ENCODE measurements around the gene RNF168. TPM values are rescaled to one million over a fixed set of nuclear protein-coding genes. Genes with fewer than 3 reads are reported as not detected.

Gene RNF168
- total RNA-seq, 2 donors from 2014 or later: 37.3 to 48.4 TPM

DNA sequence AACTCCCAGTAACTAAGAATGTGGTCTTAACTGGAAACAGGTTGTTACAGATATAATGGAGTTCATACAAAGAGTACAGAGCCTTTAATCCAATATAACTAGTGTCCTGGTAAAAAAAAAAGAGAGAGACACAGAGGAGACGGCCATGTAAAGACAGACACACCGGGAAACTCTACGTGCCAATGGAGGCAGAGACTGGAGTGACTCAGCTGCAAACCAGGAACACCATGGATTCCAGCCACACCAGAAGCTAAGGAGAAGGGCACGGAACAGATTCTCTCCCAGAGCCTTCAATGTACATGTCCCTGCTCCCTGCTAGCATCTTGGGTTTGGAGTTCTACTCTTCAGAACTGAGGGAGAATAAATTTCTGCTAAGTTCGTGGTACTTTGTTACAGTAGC lies 4.5 kb downstream of the RNF168 start:
- H3K4me3 ChIP-seq (ENCODE audit: low read length): peak overlapping the region; percentile 95
- Mint-ChIP-seq H3K27me3 (ENCODE audit: insufficient read depth) (no peaks in the 10 kb centered on the region), H3K4me3 (peak overlapping the region; percentile 92), H3K4me1 (peaks cover 20% of the 10 kb centered on the region), H3K9me3 (no peaks in the 10 kb centered on the region), H3K36me3 (ENCODE audit: low read depth) (peaks cover 30% of the 10 kb centered on the region), H3K27ac (peak overlapping the region; percentile 5)
- WGBS, 2 experiments (ENCODE audit: insufficient coverage in 1 of 2, insufficient read length in 1 of 2): 88 to 95% methylated on average over 4 to 5 of the region's 5 CpGs
- no peaks in the 10 kb centered on the region for H3K4me1 ChIP-seq (ENCODE audit: control insufficient read depth, insufficient read depth, low read length)
- no peak overlapping the region for H3K9ac ChIP-seq (ENCODE audit: extremely low read depth, low read length, poor library complexity, severe bottlenecking)
- H3K27me3 ChIP-seq (ENCODE audit: control insufficient read depth, insufficient read depth, low read length, poor library complexity, severe bottlenecking): no peaks in the 10 kb centered on the region
- H3K27ac ChIP-seq (ENCODE audit: low read depth, low read length): no peak overlapping the region
- no peak for TF ChIP-seq CTCF (conservative IDR thresholded peaks at IDR 0.05)
- peaks cover 13% of the 10 kb centered on the region for H3K36me3 ChIP-seq (ENCODE audit: control insufficient read depth, insufficient read depth, low read length)
- no peaks in the 10 kb centered on the region for H3K9me3 ChIP-seq (ENCODE audit: control insufficient read depth, low read length)
- no peak for DNase-seq

- H3K4me1 ChIP-seq (ENCODE audit: control insufficient read depth, insufficient read depth, low read length): no peaks in the 10 kb centered on the region
- no peak overlapping the region for H3K27ac Mint-ChIP-seq
- H3K4me3 Mint-ChIP-seq: no peak overlapping the region
- H3K4me1 Mint-ChIP-seq: peaks cover 20% of the 10 kb centered on the region
- H3K4me3 ChIP-seq (ENCODE audit: low read length): no peak overlapping the region
- H3K9me3 ChIP-seq (ENCODE audit: control insufficient read depth, low read length): no peaks in the 10 kb centered on the region
- no peaks in the 10 kb centered on the region for H3K27me3 Mint-ChIP-seq (ENCODE audit: insufficient read depth)
- H3K27me3 ChIP-seq (ENCODE audit: control insufficient read depth, insufficient read depth, low read length, poor library complexity, severe bottlenecking): no peaks in the 10 kb centered on the region
- H3K36me3 ChIP-seq (ENCODE audit: control insufficient read depth, insufficient read depth, low read length): peaks cover 13% of the 10 kb centered on the region
- no peak for TF ChIP-seq CTCF (conservative IDR thresholded peaks at IDR 0.05)
- 96% methylated on average over 5 to 8 of the region's 8 CpGs for WGBS, 2 experiments (ENCODE audit: insufficient coverage in 1 of 2, insufficient read length in 1 of 2)
- no peak overlapping the region for H3K27ac ChIP-seq (ENCODE audit: low read depth, low read length)
- no peaks in the 10 kb centered on the region for H3K9me3 Mint-ChIP-seq
- peaks cover 30% of the 10 kb centered on the region for H3K36me3 Mint-ChIP-seq (ENCODE audit: low read depth)
- DNase-seq: no peak
- H3K9ac ChIP-seq (ENCODE audit: extremely low read depth, low read length, poor library complexity, severe bottlenecking): no peak overlapping the region
Measured at GRCh38 chr3:196498297-196498696, 5.3 kb downstream of the RNF168 start.

DNA sequence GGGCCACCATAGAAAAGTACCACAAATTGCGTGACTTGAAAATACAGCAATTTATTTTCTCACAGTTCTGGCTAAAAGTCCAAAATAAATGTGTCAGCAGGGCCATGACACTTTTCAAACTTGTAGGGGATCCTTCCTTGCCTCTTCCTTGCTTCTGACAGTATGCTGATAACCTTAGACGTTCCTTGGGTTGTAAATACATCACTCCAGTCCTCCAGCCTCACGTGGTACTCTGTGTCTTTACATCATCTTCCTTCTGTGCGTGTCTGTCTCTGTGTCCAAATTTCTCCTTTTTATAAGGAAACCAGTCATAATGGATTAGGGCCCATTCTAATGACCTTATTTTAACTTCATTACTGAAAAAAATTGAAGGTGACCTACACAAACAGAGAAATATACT lies 7.4 kb downstream of the RNF168 start:
- peaks cover 17% of the 10 kb centered on the region for H3K4me1 Mint-ChIP-seq
- H3K9me3 Mint-ChIP-seq: no peaks in the 10 kb centered on the region
- H3K27ac ChIP-seq (ENCODE audit: low read depth, low read length): no peak overlapping the region
- H3K27ac Mint-ChIP-seq: no peak overlapping the region
- no peaks in the 10 kb centered on the region for H3K27me3 ChIP-seq (ENCODE audit: control insufficient read depth, insufficient read depth, low read length, poor library complexity, severe bottlenecking)
- H3K4me3 Mint-ChIP-seq: no peak overlapping the region
- H3K9me3 ChIP-seq (ENCODE audit: control insufficient read depth, low read length): no peaks in the 10 kb centered on the region
- H3K36me3 ChIP-seq (ENCODE audit: control insufficient read depth, insufficient read depth, low read length): peaks cover 25% of the 10 kb centered on the region
- H3K4me3 ChIP-seq (ENCODE audit: low read length): no peak overlapping the region
- H3K36me3 Mint-ChIP-seq (ENCODE audit: low read depth): peaks cover 40% of the 10 kb centered on the region
- H3K27me3 Mint-ChIP-seq (ENCODE audit: insufficient read depth): no peaks in the 10 kb centered on the region
- 96 to 100% methylated on average over 4 of the region's 4 CpGs for WGBS, 2 experiments (ENCODE audit: insufficient coverage in 1 of 2, insufficient read length in 1 of 2)
- H3K9ac ChIP-seq (ENCODE audit: extremely low read depth, low read length, poor library complexity, severe bottlenecking): no peak overlapping the region
- H3K4me1 ChIP-seq (ENCODE audit: control insufficient read depth, insufficient read depth, low read length): no peaks in the 10 kb centered on the region
- TF ChIP-seq CTCF (conservative IDR thresholded peaks at IDR 0.05): no peak
- DNase-seq: no peak
